Stimulated activated CD8-positive, alpha-beta memory T cell treated with anti-CD3 and anti-CD28 coated beads, Interleukin-7, amount 100 ng/mL, for 24 hours (primary cell): ENCODE data around the gene EXOC4.
"Not testable (repeated sequence)": the region's sequence is repeated elsewhere in the genome, so short reads cannot be mapped to it uniquely, and the experiment has no call there.

ENCODE experiments used
- DNase-seq: peaks from one replicate; pipeline ENCODE4 v3.0.0-alpha.2; 2020; ENCODE audit warnings: low read depth

The EXOC4 gene

DNA sequence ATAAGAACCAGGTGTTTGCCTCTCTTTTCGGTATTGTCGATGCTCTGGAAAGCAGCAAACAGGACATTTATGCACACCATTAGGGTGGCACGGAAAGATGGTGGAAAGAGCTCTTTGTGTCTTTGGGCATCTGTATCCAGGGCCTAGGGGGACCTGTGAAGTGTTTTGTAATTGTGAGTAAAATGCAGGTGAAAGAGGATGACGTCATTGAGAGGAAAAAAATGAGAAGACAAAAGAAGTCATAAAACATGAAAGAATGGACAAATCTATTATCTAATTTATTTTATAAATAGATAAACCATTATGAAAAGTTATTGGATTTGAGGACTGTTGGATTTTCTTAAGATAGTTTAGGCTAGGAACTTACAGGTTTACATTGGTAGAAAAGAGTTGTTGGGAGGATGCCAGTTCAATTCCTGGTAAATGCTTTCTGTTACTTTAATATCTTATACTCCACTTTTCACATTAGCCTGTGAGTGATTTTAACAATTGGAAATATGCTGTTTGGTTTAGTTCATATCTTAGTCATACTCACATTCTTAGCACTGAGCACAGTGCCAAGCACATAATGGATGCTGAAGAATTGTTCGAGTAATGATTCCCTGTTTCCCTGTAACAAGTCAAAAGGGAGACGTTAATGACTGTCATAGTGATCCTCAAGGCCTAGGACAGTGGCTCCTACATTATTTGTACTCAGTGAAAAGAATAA is 62.6 kb downstream of the EXOC4 start:
- no peak for DNase-seq

DNA sequence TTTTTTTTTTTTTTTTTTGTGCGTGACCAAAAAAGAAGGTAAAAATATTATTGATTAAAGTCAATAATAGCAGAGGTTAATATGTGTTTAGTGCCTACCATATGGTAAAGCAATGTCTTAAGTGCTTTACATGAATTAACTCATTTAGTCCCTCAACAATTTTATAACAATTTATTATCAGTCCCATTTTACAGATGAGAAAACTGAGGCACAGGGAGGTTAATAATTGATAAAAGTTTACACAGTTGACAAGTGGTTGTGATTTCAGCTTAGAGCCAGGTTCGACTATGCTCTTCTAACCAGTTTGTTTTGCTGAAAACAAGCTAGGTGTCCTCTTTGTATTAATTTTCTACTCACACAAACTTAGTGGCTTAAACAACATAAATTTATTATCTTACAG is 67.0 kb downstream of the EXOC4 start:
- no peak for DNase-seq

DNA sequence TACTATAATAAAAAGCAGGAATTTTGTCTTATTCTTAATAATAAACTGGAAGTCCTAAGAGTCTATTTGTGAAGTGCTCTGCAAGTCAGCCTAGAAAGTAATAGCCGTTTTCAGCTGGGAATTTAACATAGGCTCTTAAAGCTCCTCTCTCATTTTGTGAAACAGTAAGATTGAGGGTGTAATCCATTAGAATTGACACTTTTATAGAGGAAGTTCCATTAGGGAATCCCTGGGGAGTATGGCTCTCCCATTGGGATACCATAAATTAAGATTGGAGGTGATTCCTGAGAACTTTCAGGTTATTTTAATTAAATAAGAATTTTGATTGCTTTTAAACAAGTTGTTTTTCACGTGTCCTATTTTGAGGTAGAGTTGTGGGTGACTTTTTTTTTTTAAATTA is 68.0 kb downstream of the EXOC4 start:
- DNase-seq = no peak

DNA sequence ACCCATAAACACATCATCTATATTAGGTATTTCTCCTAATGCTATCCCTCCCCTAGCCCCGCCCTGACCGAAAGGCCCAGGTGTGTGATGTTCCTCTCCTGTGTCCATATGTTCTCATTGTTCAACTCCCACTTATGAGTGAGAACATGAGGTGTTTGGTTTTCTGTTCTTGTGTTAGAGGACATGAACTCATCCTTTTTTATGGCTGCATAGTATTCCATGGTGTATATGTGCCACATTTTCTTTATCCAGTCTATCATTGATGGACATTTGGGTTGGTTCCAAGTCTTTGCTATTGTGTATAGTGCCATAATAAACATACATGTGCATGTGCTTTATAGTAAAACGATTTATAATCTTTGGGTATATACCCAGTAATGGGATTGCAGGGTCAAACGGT is 68.5 kb downstream of the EXOC4 start:
- not testable (repeated sequence) for DNase-seq

DNA sequence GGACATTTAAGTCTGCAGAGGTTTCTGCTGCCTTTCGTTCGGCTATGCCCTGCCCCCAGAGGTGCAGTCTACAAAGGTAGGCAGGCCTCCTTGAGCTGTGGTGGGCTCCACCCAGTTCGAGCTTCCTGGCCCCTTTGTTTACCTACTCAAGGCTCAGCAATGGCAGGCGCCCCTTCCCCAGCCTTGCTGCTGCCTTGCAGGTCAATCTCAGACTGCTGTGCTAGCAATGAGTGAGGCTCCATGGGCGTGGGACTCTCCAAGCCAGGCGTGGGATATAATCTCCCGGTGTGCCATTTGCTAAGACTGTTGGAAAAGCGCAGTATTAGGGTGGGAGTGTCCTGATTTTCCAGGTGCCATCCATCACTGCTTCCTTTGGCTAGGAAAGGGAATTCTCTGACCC is 73.9 kb downstream of the EXOC4 start:
- DNase-seq = not testable (repeated sequence)

DNA sequence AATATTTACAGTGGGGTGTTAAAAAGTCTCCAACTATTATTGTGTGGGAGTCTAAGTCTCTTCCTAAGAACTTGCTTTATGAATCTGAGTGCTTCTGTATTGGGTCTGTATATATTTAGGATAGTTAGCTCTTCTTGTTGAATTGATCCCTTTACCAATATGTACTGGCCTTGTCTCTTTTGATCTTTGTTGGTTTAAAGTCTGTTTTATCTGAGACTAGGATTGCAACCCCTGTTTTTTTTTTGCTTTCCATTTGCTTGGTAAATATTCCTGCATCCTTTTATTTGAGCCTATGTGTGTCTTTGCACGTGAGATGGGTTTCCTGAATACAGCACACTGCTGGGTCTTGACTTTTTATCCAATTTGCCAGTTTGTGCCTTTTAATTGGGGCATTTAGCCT is 75.1 kb downstream of the EXOC4 start:
- DNase-seq = not testable (repeated sequence)

DNA sequence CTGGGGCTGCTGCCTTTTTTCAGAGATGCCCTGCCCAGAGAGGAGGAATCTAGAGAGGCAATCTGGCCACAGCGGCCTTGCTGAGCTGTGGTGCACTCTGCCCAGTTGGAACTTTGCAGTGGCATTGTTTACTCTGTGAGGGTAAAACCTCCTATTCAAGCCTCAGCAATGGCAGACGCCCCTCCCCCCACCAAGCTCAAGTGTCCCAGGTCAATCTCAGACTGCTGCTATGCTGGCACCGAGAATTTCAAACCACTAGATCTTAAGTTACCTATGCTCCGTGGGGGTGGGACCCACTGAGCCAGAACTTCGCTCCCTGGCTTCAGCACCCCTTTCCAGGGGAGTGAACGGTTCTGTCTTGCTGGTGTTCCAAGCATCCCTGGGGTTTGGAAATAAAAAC is 77.2 kb downstream of the EXOC4 start:
- no peak for DNase-seq

DNA sequence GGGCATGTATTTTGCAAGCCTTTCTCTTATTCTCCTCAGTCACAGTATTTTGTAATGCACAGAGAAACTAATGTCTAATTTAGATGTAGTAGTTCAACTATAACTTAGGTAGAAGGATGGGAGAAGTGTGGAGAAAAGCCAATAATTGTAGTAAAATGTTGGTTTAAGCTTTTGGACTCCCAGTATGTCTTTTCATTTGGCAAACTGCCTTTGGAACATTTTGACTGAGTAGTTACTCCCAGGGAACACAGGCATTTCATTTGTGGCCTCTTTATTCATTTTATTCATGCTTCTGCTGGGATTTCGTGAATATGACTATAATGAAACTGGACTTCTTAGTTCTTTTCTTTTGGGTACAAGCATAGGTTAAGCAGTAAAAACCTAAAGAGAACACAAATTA is 79.0 kb downstream of the EXOC4 start:
- no peak for DNase-seq

DNA sequence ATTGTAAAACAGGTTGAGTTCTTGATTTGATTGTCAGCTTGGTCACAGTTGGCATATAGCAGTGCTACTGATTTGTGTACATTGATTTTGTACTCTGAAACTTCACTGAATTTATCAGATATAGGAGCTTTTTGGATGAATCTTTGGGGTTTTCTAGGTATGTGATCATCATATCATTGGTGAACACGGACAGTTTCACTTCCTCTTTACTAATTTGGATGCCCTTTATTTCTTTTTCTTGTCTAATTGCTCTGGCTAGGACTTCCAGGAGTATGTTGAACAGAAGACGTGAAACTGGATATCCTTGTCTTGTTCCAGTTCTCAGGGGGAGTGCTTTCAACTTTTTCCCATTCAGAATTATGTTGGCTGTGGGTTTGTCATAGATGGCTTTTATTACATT is 86.9 kb downstream of the EXOC4 start:
- no peak for DNase-seq

DNA sequence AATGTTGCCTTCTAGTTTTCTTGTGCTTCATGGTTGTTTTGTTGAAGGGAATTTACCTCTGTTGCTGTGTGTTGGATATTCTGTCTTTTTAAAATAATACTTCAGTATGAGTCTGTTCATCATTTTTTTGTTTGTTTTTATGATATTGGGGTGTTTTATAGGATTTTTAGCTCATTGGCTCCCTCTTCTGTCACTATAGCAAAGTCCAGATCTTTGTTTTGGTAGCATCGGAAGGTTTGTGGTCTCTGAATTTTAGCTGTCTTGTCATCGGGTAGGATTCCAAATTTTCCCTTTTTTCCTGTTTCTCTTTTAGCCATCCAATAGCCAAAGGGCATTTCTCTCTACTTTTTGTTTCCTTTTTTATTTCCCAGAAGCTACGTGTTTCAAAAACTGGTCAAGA is 91.4 kb downstream of the EXOC4 start:
- no peak for DNase-seq

DNA sequence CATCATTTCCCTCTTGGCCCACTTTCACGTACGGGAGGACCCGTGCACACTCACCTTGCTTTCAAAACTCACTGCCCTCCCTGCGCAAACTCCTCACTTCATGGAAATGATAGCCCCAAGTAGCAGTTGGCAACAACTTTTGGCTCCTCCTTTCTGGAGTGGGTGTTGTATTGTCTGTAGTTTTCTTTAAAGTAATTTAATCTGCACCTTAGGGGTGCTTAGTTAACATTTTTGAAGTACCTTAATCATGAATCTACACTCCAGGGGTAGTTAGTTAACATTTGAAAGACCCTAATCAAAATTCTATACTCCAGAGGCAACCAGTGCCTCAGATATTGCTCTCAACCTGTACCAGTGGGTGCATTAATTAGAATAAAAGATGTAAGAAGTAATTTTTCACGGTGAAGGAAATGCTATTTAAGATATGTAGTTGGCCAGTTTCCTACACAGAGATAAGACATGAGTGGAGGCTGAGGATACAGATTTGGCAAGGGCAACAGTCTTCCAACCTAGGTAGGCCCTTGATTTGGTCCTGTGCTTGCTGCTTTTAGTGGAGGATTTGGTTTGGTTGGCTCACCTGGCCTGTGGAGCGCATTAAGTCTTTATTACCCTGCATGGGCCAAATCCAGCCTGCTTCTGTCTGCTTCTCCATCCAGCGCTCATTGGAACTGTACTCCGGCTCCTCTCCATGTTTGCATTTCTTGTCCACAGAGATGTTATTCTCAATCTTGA is 93.0 kb downstream of the EXOC4 start:
- DNase-seq = no peak

DNA sequence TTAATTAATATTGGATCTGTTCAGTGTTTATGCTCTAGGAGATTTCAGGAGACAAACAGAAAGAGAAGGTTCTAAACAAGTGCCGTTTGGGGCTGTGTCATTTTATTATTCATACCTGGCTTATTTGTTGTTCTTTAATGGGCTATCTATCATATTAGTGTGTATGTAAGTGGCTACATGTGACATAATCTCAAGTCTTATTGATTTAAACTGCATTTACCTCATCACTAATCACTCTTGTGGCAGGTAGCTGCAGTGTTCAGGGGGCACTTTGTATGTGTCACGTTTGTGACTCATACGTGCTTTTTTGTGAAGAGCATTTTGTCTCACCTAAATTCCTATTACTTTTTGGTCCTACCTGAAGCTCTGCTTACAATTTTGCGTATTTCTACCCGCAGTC is 95.4 kb downstream of the EXOC4 start:
- DNase-seq = no peak

DNA sequence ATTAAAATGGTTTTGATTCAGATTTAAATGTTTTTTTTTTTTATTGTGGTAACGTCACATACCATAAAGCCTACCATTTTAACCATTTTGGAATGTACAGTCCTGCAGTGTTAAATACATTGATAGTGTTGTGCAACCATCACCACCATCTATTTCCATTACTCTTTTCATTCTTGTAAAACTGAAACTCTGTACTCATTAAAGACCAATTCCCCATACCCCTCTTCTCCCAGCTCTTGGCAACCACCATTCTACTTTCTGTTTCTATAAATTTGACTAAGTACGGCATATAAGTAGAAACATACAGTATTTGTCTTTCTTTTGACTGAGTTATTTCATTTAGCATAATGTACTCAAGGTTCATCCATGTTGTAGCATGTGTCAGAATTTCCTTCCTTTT is 96.2 kb downstream of the EXOC4 start:
- no peak for DNase-seq

DNA sequence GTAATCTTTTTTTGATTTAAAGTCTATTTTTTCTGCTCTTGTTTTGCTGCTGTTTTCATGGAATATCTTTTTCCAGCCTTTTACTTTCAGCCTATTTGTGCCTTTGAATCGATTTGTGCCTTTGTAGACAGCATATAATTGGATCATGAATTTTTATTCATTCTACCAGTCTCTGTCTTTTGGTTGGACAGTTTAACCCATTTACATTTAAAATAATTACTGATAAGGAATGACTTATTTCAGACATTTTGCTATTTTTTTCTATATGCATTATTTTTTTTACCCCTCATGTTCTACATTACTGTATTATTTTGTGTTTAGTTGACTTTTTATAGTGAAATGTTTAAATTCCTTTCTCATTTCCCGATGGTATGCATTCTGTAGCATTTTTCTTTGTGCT is 99.6 kb downstream of the EXOC4 start:
- DNase-seq = no peak

DNA sequence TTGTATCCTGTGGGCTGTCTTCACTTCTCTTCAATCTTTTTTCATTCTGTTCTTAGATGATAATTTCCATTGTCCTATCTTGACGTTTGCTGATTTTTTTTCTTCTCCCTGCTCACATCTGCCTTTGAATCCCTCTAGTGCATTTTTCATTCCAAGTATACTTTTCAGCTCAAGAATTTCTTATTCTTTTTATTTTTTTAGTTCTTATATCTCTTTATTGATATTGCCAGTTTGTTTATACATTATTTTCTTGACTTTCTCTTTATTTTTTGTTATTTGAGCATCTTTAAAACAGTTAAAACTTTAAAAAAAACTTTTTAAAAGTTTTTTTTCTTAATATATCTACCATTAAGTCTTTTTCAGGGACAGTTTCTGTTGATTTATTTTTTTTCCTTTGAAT is 100.9 kb downstream of the EXOC4 start:
- no peak for DNase-seq

DNA sequence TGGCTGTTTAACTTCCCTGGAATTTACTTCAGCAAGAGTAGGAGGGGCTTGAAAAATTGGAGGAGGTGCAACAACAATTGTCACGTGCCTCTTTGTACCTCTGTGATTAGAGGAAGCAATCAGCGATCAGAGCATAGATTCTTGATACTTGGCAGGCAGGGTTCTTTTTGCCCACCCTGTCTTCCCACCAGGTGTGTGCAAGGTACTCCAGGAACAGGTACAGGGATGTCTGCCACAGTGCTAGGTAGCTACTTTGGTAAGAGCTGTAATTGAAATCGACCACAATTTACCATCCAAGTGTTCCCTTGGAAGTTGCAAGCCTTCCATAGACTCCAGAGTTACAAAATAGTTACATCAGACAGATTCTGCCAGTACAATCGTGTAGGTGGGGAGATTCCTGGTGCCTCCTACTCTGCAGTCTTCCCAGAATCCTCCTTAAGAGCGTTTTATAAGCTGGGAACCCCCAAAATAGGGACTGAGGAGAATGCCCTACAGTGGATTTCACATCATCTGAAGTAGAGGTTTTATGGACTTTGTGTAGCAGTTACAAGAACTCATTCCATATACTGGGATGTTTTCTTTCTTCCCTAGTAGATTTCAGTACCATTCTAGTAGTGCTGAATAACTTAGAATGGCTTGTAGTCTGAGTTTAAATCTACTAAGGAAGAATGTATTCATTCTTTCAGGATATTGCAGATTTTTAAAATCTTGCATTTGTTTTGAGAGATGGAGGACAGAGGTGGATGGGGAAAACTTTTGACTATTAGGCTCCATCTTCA is 101.9 kb downstream of the EXOC4 start:
- DNase-seq = no peak

DNA sequence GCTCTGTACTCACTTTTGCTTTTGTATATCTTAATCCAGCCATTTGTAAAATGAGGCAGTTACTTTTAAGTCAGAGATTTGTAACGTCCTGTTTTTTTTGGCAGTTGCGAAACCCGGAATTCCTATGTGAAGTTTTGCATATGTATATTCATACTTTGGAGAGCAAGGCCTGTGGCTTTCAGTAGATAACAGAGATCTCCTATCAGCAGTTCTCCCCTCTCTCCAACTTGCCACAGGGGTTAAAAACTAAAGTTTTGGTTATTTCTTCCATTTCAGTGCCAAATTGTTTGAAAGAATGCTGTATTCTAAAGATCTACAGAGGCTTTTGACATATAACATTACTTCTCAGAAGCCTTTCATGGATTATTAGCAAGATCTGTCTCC is 102.4 kb downstream of the EXOC4 start:
- DNase-seq = no peak

DNA sequence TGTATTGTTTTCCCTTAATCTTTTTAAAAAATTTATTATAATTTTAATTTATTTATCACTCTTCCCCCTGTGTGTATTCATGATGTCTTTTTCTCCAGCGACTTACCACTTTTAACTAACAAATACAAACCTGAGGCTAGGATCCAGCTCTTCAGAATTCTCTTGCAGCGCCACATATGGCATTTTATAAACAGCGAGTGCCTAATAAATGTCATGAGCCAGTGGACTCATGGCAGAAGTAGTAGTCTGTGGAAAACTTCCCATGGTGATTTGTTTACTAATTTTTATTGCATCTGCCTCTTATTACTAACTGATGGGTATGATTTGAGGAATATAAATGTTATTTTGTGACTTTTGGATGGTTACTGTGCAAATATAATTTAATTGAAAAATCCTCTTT is 102.9 kb downstream of the EXOC4 start:
- DNase-seq = no peak

DNA sequence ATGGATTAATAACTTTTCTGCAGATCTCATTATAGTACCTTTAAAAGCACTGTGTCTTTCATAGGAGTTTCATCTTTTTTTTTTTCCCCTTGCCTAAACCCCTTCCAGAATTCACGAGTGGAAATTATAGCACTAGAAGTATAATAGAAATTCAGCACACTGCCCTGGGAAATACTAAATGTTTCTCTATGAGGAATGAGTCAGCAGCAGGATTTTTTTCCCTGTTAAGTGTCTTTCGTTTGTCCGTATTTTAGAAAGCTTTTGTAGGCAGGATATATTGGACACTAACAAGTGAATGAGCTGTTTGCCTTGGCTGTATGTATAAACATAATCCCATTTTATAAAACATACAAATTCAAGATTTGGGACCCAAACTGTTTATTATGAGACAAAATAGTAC is 105.8 kb downstream of the EXOC4 start:
- no peak for DNase-seq

DNA sequence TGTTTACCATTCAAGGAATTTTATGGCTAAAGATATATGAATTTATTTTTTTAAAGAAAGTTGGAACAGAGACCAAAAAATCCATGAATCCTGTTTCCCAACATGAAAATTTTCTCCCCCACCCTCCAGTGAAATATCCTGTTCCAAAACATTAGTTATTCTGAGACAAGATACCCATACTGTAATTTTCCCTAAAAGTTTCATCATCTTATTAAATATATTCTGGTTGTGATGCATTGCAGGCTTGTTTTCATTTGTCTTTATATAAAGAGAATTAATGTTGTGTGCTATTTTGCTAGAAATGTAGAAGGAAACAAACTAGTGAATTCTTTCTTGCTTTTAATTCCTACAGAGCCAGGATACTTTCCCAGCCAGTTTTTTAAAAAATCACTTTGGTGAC is 106.6 kb downstream of the EXOC4 start:
- DNase-seq = no peak

DNA sequence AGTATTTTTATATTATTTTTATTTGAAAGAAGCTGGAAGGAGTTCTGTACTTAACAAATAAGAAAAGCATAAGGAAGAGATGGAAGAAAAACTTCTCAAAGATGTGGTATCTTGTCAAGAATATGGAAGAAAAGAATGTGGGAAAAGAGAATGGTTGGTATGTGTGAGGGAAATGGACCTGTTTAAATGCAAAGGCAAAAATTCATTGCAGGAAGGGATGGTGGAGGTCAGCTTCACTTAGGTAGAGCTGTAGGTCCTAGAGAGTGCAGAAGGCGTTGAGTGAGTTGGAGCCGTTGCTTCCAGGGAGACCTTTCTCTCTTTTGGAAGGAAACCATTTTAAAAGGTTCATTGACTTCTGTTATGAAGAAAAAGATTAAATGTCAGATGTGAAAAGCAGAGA is 107.3 kb downstream of the EXOC4 start:
- DNase-seq = no peak

DNA sequence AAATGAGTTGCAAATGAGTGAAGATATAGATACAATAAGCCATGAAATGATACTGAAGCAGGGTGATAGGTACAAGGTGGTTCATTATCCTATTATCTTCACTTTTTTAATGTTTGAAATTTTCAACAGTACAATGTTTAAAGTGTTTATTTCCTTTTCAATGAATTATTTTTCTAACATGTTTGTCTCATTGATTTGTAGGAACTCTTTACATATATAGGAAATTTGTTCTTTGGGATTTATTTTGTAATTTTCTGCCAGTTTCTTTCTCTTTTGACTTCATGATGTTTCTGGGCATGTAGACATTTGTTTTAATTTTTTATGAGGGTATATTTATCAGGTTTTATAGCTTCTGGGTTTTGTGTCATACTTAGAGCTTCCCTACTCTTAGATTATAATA is 108.9 kb downstream of the EXOC4 start:
- DNase-seq = no peak

DNA sequence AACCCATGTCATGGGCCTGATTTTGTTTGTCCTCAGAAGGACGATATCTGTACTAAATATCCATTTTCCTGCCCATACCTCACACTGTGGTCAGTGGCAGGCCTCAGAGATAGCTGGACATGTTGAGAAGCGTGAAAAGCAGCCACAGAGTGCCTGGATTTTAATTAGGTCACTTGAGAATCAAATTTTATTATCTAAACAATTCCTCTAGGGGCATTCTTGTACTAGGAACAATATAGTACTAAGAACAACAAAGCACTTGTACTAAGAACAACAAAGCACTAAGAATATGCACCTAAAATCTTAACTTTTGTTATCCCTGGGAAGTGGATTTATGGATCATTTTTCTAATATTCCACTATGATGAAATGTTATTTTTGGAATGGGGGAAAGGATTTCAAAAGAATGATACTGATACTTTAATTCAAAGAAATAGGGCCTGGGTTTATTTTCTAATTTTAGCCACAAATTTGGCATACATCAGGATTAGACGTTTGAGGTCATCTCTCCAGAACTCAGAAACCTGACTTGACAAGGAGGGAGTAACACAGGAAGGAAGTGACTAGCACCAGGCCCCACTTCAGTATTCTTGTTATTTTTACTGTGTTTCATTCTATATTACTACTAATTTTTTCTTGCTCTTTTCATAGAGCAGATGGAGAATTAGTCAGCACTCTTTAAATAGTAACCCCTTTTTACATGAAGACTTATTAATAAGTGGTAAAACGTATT is 112.2 kb downstream of the EXOC4 start:
- no peak for DNase-seq
